ENCODE results near the gene FOXN4. TPM values are rescaled to one million over a fixed set of nuclear protein-coding genes. Genes with fewer than 3 reads are reported as not detected.

FOXN4 gene
- total RNA-seq, 1 experiment from 2014 or later, result 0.52 TPM

DNA sequence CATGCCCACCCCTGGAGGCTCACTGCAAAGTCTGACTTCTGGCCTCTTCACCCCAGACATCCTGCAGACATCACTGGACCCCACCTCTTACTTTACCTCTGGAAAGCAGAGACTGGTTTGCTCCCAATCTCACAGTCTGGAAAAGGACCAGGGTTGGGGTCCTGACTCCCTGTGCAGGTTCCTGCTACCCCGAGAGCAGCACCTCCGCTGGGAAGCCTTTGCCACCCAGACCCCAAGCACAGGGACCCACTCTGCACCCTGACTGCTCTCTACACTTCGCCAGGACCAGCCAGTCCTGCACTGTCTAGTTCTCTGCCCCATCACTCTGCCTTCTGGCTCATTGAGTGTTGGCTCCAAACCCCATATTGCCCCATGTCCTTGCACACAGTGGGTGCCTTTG lies 16.0 kb downstream of the FOXN4 start (continued):
- TF ChIP-seq REST (IDR thresholded peaks at IDR 0.05; ENCODE audit: low read depth), result no peak
- TF ChIP-seq EZH2 (IDR thresholded peaks at IDR 0.05), result no peak
- TF ChIP-seq, protein P1, sequence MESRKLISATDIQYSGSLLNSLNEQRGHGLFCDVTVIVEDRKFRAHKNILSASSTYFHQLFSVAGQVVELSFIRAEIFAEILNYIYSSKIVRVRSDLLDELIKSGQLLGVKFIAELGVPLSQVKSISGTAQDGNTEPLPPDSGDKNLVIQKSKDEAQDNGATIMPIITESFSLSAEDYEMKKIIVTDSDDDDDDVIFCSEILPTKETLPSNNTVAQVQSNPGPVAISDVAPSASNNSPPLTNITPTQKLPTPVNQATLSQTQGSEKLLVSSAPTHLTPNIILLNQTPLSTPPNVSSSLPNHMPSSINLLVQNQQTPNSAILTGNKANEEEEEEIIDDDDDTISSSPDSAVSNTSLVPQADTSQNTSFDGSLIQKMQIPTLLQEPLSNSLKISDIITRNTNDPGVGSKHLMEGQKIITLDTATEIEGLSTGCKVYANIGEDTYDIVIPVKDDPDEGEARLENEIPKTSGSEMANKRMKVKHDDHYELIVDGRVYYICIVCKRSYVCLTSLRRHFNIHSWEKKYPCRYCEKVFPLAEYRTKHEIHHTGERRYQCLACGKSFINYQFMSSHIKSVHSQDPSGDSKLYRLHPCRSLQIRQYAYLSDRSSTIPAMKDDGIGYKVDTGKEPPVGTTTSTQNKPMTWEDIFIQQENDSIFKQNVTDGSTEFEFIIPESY (IDR thresholded peaks at IDR 0.05; ENCODE audit: extremely low read depth, insufficient replicate concordance, low read length), result no peak

- H3K4me1 ChIP-seq (ENCODE audit: control insufficient read depth in 1 of 2, insufficient read depth in 2 of 2, low read length in 2 of 2), result no peaks in the 10 kb centered on the region
- no peak for ATAC-seq
- ChIA-PET RAD21 (ENCODE audit: low non-redundant PET in 1 of 2, low total read pairs in 2 of 2, uncharacterized antibody in 2 of 2, unreplicated experiment in 2 of 2) (no interaction called here), CTCF (no interaction called here), POLR2A (no interaction called here)
- no peak overlapping the region for H2AFZ ChIP-seq (ENCODE audit: low read depth, low read length, poor library complexity, severe bottlenecking)
- no peaks in the 10 kb centered on the region for H3K36me3 ChIP-seq (ENCODE audit: control insufficient read depth in 1 of 2, insufficient read depth in 2 of 2, low read length in 2 of 2)
- DNase-seq (ENCODE audit: low read depth, low spot score), result no peak
- H3K9me3 ChIP-seq (ENCODE audit: control insufficient read depth in 1 of 2, insufficient read depth in 1 of 2, low read depth in 1 of 2, low read length in 2 of 2), result no peaks in the 10 kb centered on the region
- no peak overlapping the region for H3K4me2 ChIP-seq (ENCODE audit: low read length)
- intact Hi-C loops (cut with micrococcal nuclease), result no loop called here
- H4K20me1 ChIP-seq (ENCODE audit: insufficient read depth), result no peaks in the 10 kb centered on the region
- H3K27me3 ChIP-seq (ENCODE audit: insufficient read depth, low read length), result no peaks in the 10 kb centered on the region
- H3K79me2 ChIP-seq (ENCODE audit: insufficient read depth, low read length), result no peaks in the 10 kb centered on the region
- H3K4me3 ChIP-seq (replicated peaks in 1 of 2; ENCODE audit: low read depth in 1 of 2, low read length in 2 of 2), result no peak overlapping the region
- H3K9me2 ChIP-seq (ENCODE audit: insufficient read depth), result no peaks in the 10 kb centered on the region
- no peak overlapping the region for H3K9ac ChIP-seq (ENCODE audit: low read length)
- BruUV-seq (replicated peaks), result no TSS peak
- no peak overlapping the region for H3K27ac ChIP-seq (ENCODE audit: low read depth, low read length)
- TF ChIP-seq EGR1 (IDR thresholded peaks at IDR 0.05; ENCODE audit: low read depth), result no peak
- TF ChIP-seq ELF1 (IDR thresholded peaks at IDR 0.05; ENCODE audit: borderline replicate concordance, low read depth), result no peak
- TF ChIP-seq POLR2AphosphoS5 (IDR thresholded peaks at IDR 0.05; ENCODE audit: low read depth, low read length), result no peak
- TF ChIP-seq SP1 (IDR thresholded peaks at IDR 0.05; ENCODE audit: low read depth), result no peak
- TF ChIP-seq EZH2 (IDR thresholded peaks at IDR 0.05), result no peak
- no peak for TF ChIP-seq ZFX (IDR thresholded peaks at IDR 0.05)
- no peak for TF ChIP-seq REST (IDR thresholded peaks at IDR 0.05; ENCODE audit: low read depth)
- TF ChIP-seq SRF (IDR thresholded peaks at IDR 0.05; ENCODE audit: low read depth), result no peak
- TF ChIP-seq, protein P2, sequence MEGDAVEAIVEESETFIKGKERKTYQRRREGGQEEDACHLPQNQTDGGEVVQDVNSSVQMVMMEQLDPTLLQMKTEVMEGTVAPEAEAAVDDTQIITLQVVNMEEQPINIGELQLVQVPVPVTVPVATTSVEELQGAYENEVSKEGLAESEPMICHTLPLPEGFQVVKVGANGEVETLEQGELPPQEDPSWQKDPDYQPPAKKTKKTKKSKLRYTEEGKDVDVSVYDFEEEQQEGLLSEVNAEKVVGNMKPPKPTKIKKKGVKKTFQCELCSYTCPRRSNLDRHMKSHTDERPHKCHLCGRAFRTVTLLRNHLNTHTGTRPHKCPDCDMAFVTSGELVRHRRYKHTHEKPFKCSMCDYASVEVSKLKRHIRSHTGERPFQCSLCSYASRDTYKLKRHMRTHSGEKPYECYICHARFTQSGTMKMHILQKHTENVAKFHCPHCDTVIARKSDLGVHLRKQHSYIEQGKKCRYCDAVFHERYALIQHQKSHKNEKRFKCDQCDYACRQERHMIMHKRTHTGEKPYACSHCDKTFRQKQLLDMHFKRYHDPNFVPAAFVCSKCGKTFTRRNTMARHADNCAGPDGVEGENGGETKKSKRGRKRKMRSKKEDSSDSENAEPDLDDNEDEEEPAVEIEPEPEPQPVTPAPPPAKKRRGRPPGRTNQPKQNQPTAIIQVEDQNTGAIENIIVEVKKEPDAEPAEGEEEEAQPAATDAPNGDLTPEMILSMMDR (IDR thresholded peaks at IDR 0.05 in 2 of 3, conservative IDR thresholded peaks at IDR 0.05 in 1 of 3; ENCODE audit: borderline replicate concordance in 1 of 3, insufficient read depth in 1 of 3, low read depth in 2 of 3, low read length in 2 of 3), result no peak
- TF ChIP-seq SIN3A (IDR thresholded peaks at IDR 0.05; ENCODE audit: low read depth), result no peak
- TF ChIP-seq POLR2A (IDR thresholded peaks at IDR 0.05; ENCODE audit: borderline replicate concordance, extremely low read depth, insufficient read depth, insufficient read length), result no peak
- TF ChIP-seq, protein P3, sequence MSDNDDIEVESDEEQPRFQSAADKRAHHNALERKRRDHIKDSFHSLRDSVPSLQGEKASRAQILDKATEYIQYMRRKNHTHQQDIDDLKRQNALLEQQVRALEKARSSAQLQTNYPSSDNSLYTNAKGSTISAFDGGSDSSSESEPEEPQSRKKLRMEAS (IDR thresholded peaks at IDR 0.05), result no peak
Measured at GRCh38 chr12:109292342-109292711, 16.8 kb downstream of the FOXN4 start.

All from HCT116 (cell line).